A673 (cell line): Measurements from ENCODE around the gene MSI2.

ENCODE experiments used
- EZH2 ChIP-seq: fragments of 200-600 bp; sonication (generic); IDR thresholded peaks from 2 replicates; pipeline ENCODE4 v1.6.1; 2017; ENCODE audit warnings: borderline replicate concordance, low read depth, mild to moderate bottlenecking, mixed read lengths, antibody characterized with exemption, low read length; ENCODE audit not compliant: poor library complexity, severe bottlenecking
- TF ChIP-seq, protein P1 (sequence below): fragments of 300-800, 200-600 bp; sonication (generic); conservative IDR thresholded peaks from 2 replicates; pipeline ENCODE4 v1.5.1; 2017; ENCODE audit warnings: low read depth, mild to moderate bottlenecking, antibody characterized with exemption, low read length, moderate library complexity, mixed read lengths

DNA sequence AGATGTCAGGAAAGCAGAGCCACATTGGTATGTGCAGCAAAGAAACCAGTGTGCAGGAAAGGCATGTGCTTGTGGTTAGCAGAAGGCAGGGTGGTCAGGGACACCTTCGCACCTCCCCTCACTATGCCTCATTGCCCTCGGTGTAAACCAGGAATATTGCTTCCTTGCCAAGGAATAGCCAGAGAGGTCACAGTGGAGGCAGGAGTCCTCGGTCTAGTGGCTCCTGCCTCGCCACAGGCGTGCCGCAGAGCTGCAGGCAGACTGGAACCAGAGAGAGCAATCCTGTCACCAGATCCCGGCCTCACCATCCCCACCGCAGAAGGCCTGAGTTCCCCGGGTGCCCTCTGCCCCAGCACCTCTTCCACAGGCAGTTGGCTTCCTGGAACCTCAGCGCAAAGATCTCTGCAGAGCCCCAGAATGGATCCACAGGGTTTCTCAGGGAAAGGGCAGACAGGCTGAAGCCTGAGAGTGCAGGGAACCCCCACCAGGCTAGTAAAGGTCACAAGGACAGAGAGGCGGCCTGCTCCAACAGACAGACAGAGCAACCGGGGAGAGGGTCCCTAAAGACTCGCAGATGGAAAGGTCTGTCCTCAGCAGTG is 467.2 kb downstream of the MSI2 start:
- TF ChIP-seq, protein P1, sequence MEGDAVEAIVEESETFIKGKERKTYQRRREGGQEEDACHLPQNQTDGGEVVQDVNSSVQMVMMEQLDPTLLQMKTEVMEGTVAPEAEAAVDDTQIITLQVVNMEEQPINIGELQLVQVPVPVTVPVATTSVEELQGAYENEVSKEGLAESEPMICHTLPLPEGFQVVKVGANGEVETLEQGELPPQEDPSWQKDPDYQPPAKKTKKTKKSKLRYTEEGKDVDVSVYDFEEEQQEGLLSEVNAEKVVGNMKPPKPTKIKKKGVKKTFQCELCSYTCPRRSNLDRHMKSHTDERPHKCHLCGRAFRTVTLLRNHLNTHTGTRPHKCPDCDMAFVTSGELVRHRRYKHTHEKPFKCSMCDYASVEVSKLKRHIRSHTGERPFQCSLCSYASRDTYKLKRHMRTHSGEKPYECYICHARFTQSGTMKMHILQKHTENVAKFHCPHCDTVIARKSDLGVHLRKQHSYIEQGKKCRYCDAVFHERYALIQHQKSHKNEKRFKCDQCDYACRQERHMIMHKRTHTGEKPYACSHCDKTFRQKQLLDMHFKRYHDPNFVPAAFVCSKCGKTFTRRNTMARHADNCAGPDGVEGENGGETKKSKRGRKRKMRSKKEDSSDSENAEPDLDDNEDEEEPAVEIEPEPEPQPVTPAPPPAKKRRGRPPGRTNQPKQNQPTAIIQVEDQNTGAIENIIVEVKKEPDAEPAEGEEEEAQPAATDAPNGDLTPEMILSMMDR: no peak
- TF ChIP-seq EZH2: no peak
